ENCODE measurements around the gene FRMD7. TPM values are rescaled to one million over a fixed set of nuclear protein-coding genes. Genes with fewer than 3 reads are reported as not detected.
"Not testable (repeated sequence)": the region's sequence is repeated elsewhere in the genome, so short reads cannot be mapped to it uniquely, and the experiment has no call there.

FRMD7 gene
- total and polyA plus RNA-seq, 9 donors = 0.06 to 1.3 (median 0.20) TPM

- WGBS (ENCODE audit: insufficient coverage) = no CpG with 5 or more reads among the region's 4 CpGs
- DNase-seq; H3K4me1 ChIP-seq (ENCODE audit: control insufficient read depth, insufficient read depth, low read length); H3K4me3 ChIP-seq (ENCODE audit: low read length); H3K9me3 ChIP-seq (replicated peaks; ENCODE audit: control insufficient read depth, low read depth, low read length); H3K27ac ChIP-seq (ENCODE audit: low read length); H3K36me3 ChIP-seq (ENCODE audit: control insufficient read depth, insufficient read depth, low read length): not testable (repeated sequence)
- H3K27me3 ChIP-seq (ENCODE audit: control insufficient read depth, insufficient read depth, low read length) = peaks cover 21% of the 10 kb centered on the region
Measured at GRCh38 chrX:132098704-132099103, 29.1 kb downstream of the FRMD7 start.

DNA sequence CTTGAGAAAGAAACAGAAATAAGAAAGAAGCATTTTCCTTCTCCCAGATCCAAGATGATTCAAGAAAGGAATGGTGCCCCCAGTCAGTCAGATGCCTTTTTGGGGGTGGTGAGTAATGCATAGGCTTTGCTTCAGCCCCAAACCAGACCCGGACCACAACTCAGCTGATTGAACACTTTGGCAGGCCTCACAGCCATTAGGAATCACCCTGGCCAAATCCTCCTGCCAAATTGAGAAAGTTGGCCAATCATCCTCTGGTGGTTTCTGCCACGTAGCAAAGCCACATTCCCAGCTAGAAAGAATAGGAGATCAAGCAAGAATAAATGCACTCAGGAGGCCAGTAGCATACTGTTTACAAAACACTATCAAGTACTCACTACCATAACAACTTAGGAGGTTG, 33.7 kb downstream of the FRMD7 start:
- peak; percentile 22 for DNase-seq
- Histone ChIP-seq H3K27ac (ENCODE audit: low read length) (no peak overlapping the region), H3K4me3 (ENCODE audit: low read length) (no peak overlapping the region), H3K27me3 (ENCODE audit: control insufficient read depth, insufficient read depth, low read length) (peaks cover 22% of the 10 kb centered on the region), H3K4me1 (ENCODE audit: control insufficient read depth, insufficient read depth, low read length) (no peaks in the 10 kb centered on the region), H3K36me3 (ENCODE audit: control insufficient read depth, insufficient read depth, low read length) (no peaks in the 10 kb centered on the region), H3K9me3 (replicated peaks; ENCODE audit: control insufficient read depth, low read depth, low read length) (no peaks in the 10 kb centered on the region)
- WGBS (ENCODE audit: insufficient coverage) = 83% methylated on average over 1 of the region's 2 CpGs

DNA sequence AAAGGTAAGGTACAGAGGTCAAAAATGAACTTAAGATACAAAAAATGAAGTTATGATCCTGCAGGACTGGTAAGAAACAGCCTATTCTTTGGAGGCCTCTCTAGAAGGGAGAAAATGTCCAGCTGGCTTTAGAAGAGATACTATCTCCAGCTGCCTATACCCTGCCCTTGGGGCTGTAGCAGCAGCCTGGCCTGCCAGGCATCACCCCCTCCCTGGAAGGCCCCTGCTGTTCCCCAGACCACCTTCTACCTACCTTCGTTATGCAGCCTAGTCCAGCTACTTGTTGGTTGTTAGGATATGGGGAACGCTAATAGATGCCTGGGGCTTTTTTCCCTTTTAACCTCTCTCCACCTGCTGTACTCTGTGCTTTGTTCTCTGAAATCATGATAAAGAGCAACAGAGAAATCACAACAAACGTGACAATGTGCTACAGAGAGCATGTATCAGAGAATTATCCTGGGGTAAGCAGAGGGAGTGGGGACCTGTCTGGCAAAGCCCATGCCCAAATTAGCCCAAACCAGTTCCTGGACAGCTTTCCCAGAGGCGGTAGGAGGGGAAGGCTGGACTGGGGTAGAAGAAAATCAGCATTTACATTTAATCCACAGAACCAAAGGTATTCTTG, 34.5 kb downstream of the FRMD7 start:
- Histone ChIP-seq H3K9me3 (replicated peaks; ENCODE audit: control insufficient read depth, low read depth, low read length) (no peaks in the 10 kb centered on the region), H3K27ac (ENCODE audit: low read length) (no peak overlapping the region), H3K36me3 (ENCODE audit: control insufficient read depth, insufficient read depth, low read length) (no peaks in the 10 kb centered on the region), H3K4me3 (ENCODE audit: low read length) (no peak overlapping the region), H3K27me3 (ENCODE audit: control insufficient read depth, insufficient read depth, low read length) (peaks cover 22% of the 10 kb centered on the region), H3K4me1 (ENCODE audit: control insufficient read depth, insufficient read depth, low read length) (no peaks in the 10 kb centered on the region)
- 57% methylated on average over 1 of the region's 4 CpGs for WGBS (ENCODE audit: insufficient coverage)
- DNase-seq = no peak

DNA sequence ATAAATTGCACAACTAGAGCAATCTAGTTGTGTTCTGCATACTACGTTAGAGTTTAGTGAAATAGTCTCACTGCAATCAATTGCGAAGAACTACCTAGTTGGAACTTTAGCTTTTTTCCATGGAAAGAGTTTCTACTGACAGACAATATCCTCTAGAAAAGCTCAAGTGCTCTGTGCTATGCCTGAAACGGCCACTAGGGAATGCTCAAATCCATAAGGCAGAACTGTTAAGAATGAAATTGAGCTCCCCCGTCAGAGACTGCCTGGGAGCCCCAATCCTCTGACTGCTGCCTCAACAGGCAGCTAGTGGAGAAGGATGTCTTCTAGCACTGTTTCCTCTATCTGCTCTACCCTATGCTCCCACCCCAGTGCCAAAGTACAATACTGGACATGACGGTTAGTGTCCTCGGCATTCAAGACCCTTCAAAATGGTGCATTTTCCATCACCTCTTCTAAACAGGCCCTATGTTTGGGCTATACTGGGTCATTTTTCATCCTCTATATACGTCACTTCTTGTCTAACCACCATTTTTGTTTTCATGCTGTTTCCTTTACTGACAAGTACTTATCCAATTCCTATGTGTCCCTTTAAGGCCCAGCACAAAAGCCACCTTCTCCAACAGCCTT, 35.3 kb downstream of the FRMD7 start:
- DNase-seq = peak; percentile 84
- 63% methylated on average over 5 of the region's 7 CpGs for WGBS (ENCODE audit: insufficient coverage)
- Histone ChIP-seq H3K36me3 (ENCODE audit: control insufficient read depth, insufficient read depth, low read length) (no peaks in the 10 kb centered on the region), H3K27ac (ENCODE audit: low read length) (no peak overlapping the region), H3K27me3 (ENCODE audit: control insufficient read depth, insufficient read depth, low read length) (peaks cover 26% of the 10 kb centered on the region), H3K4me3 (ENCODE audit: low read length) (no peak overlapping the region), H3K9me3 (replicated peaks; ENCODE audit: control insufficient read depth, low read depth, low read length) (no peaks in the 10 kb centered on the region), H3K4me1 (ENCODE audit: control insufficient read depth, insufficient read depth, low read length) (no peaks in the 10 kb centered on the region)

DNA sequence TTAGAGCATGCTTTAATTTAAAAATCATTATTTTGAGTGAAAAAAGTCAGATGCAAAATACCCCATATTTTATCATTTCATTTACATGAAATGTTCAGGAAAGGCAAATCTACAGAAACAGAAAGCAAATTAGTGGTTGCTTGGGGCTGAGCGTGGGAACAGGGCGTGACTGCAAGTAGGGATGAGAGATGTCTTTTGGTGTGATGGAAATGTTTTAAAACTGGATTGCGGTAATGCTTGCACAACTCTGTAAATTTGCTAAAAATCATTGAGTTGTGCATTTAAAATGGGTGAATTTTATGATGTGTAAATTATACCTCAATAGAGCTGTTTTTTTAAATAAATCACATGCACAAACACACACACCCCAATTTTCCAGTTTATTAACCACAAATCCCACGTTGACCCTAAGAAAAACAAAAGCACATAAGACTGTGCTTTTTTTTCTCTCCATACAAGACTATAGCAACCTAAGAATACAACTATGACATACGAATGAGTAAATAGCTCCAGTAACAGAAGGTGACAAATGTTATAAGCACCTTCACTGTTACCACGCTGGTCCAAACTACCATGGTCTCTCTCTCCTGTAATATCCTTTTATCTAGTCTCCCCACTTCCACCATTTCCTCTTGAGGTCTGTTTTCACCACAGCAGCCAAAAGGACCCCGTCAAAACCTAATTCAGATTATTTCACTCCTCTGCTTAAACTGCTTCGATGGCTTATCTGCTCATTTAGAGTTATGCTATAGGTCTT, 37.2 kb downstream of the FRMD7 start:
- Histone ChIP-seq H3K36me3 (ENCODE audit: control insufficient read depth, insufficient read depth, low read length) (no peaks in the 10 kb centered on the region), H3K27me3 (ENCODE audit: control insufficient read depth, insufficient read depth, low read length) (peaks cover 25% of the 10 kb centered on the region), H3K4me3 (ENCODE audit: low read length) (no peak overlapping the region), H3K27ac (ENCODE audit: low read length) (no peak overlapping the region), H3K4me1 (ENCODE audit: control insufficient read depth, insufficient read depth, low read length) (no peaks in the 10 kb centered on the region), H3K9me3 (replicated peaks; ENCODE audit: control insufficient read depth, low read depth, low read length) (no peaks in the 10 kb centered on the region)
- 61% methylated on average over 5 of the region's 8 CpGs for WGBS (ENCODE audit: insufficient coverage)
- no peak for DNase-seq

- Histone ChIP-seq H3K27me3 (ENCODE audit: control insufficient read depth, insufficient read depth, low read length) (peaks cover 31% of the 10 kb centered on the region), H3K27ac (ENCODE audit: low read length) (no peak overlapping the region), H3K9me3 (replicated peaks; ENCODE audit: control insufficient read depth, low read depth, low read length) (no peaks in the 10 kb centered on the region), H3K4me1 (ENCODE audit: control insufficient read depth, insufficient read depth, low read length) (no peaks in the 10 kb centered on the region), H3K36me3 (ENCODE audit: control insufficient read depth, insufficient read depth, low read length) (no peaks in the 10 kb centered on the region), H3K4me3 (ENCODE audit: low read length) (no peak overlapping the region)
- no peak for DNase-seq
Measured at GRCh38 chrX:132088864-132089263, 39.0 kb downstream of the FRMD7 start.

DNA sequence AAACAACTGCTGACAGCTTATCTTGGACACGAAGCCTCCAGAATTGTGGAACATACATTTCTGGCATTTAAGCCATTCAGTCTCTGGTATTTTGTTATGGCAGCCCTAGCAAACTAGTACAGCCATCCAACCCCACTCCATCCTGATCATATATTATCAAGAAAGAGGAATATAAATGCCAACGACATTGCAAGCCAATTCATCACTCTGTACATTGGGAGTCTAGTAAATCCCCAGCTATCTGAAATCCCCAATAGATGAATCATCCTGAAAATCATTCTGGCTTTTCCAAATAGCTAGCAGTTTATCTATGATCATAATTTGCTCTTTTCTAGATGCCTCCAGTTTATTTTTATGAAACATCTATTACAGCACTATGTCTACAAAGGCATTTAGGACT, 41.1 kb downstream of the FRMD7 start:
- H3K4me1 ChIP-seq (ENCODE audit: control insufficient read depth, insufficient read depth, low read length) = no peaks in the 10 kb centered on the region
- H3K27ac ChIP-seq (ENCODE audit: low read length) = no peak overlapping the region
- H3K4me3 ChIP-seq (ENCODE audit: low read length) = no peak overlapping the region
- WGBS (ENCODE audit: insufficient coverage) = no CpG with 5 or more reads among the region's 2 CpGs
- no peak for DNase-seq
- no peaks in the 10 kb centered on the region for H3K9me3 ChIP-seq (replicated peaks; ENCODE audit: control insufficient read depth, low read depth, low read length)
- no peaks in the 10 kb centered on the region for H3K36me3 ChIP-seq (ENCODE audit: control insufficient read depth, insufficient read depth, low read length)
- peaks cover 28% of the 10 kb centered on the region for H3K27me3 ChIP-seq (ENCODE audit: control insufficient read depth, insufficient read depth, low read length)

GRCh38 chrX:132085786-132086185, 42.0 kb downstream of the FRMD7 start:
- 80% methylated on average over 1 of the region's 3 CpGs for WGBS (ENCODE audit: insufficient coverage)
- Histone ChIP-seq H3K36me3 (ENCODE audit: control insufficient read depth, insufficient read depth, low read length) (no peaks in the 10 kb centered on the region), H3K4me3 (ENCODE audit: low read length) (no peak overlapping the region), H3K27me3 (ENCODE audit: control insufficient read depth, insufficient read depth, low read length) (peaks cover 26% of the 10 kb centered on the region), H3K9me3 (replicated peaks; ENCODE audit: control insufficient read depth, low read depth, low read length) (no peaks in the 10 kb centered on the region), H3K27ac (ENCODE audit: low read length) (no peak overlapping the region), H3K4me1 (ENCODE audit: control insufficient read depth, insufficient read depth, low read length) (no peaks in the 10 kb centered on the region)
- no peak for DNase-seq

- WGBS (ENCODE audit: insufficient coverage) = 71% methylated on average over 1 of the region's 3 CpGs
- Histone ChIP-seq H3K4me3 (ENCODE audit: low read length) (no peak overlapping the region), H3K4me1 (ENCODE audit: control insufficient read depth, insufficient read depth, low read length) (no peaks in the 10 kb centered on the region)
Measured at GRCh38 chrX:132077912-132078311, 49.9 kb downstream of the FRMD7 start.

DNA sequence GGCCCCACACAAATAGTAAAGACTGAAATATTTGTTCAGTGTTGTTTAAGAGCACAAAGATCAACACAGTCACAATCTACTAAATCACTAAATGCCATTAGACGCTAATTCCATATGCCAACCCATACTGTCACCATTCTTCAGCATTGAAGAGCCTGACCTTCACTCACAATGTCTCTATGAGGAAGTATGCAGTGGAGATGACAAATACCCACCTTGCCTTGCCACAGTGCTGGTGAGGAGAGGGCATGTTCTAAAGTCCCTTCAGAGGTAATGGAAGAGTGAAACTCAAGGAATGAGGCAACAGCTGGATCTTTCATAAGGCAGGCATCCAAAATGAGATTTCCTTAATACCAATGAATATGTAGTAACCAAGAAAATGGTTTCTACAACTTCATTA, 50.4 kb downstream of the FRMD7 start:
- peaks cover 15% of the 10 kb centered on the region for H3K27me3 ChIP-seq (ENCODE audit: control insufficient read depth, insufficient read depth, low read length)
- H3K27ac ChIP-seq (ENCODE audit: low read length) = no peak overlapping the region
- H3K4me3 ChIP-seq (ENCODE audit: low read length) = no peak overlapping the region
- no peaks in the 10 kb centered on the region for H3K9me3 ChIP-seq (replicated peaks; ENCODE audit: control insufficient read depth, low read depth, low read length)
- H3K4me1 ChIP-seq (ENCODE audit: control insufficient read depth, insufficient read depth, low read length) = no peaks in the 10 kb centered on the region
- no peak for DNase-seq
- no peaks in the 10 kb centered on the region for H3K36me3 ChIP-seq (ENCODE audit: control insufficient read depth, insufficient read depth, low read length)
- no CpG with 5 or more reads among the region's 1 CpG for WGBS (ENCODE audit: insufficient coverage)

More at GRCh38 chrX:132077912-132078311, 49.9 kb downstream of the FRMD7 start:
- Histone ChIP-seq H3K36me3 (ENCODE audit: control insufficient read depth, insufficient read depth, low read length) (no peaks in the 10 kb centered on the region), H3K27ac (ENCODE audit: low read length) (no peak overlapping the region), H3K9me3 (replicated peaks; ENCODE audit: control insufficient read depth, low read depth, low read length) (no peaks in the 10 kb centered on the region), H3K27me3 (ENCODE audit: control insufficient read depth, insufficient read depth, low read length) (peaks cover 16% of the 10 kb centered on the region)
- DNase-seq = no peak
